Frontal cortex (tissue), 4 donors: ENCODE results near the gene PKHD1. TPM values are rescaled to one million over a fixed set of nuclear protein-coding genes. Genes with fewer than 3 reads are reported as not detected.
"Not testable (repeated sequence)": the region's sequence is repeated elsewhere in the genome, so short reads cannot be mapped to it uniquely, and the experiment has no call there.

Source experiments
- DNase-seq, 2 donors: peaks; one replicate each; pipeline ENCODE4 v3.0.0; 2012; ENCODE audit warnings: low spot score in 2 of 2
- FAIRE-seq: peaks from 2 replicates; lab custom pipeline; 2012; peaks lifted over from hg19 to GRCh38; lab: Jason Lieb, UNC
- total RNA-seq: library from RNA; depleted of rRNA; stranded (reverse); fragments of >200 nt; gene quantifications from one replicate; pipeline ENCODE4 v1.2.3, GENCODE V29; 2014
- donor health status: control.
- donor health status: control.
- donor health status: control.

PKHD1 gene
- total RNA-seq, 1 donor from 2014 or later: not detected

- FAIRE-seq (no peak), DNase-seq (no peak)
Observed at GRCh38 chr6:52009466-52010140, 77.8 kb downstream of the PKHD1 start.

GRCh38 chr6:52000064-52000463, 87.3 kb downstream of the PKHD1 start:
- DNase-seq: no peak
- no peak for FAIRE-seq

DNA sequence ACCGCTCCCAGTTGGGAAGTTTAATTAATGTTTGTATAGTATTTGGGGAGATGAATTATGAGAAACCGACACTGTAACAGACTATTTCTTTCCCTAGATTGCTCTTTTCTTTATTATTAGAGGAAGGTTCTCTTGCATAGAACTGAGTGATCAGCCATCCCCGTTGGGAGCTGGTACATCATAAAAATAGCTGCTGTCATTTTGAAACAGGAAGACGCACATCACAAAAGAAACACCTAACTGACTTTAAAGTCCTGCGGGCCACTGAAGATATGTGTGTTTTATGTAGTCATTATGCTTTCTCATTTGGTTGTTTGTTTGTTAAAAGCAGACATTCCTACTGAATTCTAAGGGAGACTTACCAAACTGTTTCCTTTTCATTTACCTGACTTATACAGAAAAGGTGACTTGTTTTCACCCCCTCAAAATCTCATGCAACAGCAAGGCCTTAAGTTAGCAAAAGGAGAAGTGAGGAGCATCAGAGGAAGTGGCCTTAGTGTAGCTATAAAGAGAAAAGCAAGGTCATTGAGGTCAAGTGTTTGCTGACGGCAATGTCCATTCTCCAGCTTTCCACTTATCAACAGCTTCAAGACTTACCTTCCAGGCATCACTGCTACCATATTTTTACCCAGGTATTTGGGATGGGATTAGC, 91.0 kb downstream of the PKHD1 start:
- FAIRE-seq (no peak), DNase-seq (no peak)

DNA sequence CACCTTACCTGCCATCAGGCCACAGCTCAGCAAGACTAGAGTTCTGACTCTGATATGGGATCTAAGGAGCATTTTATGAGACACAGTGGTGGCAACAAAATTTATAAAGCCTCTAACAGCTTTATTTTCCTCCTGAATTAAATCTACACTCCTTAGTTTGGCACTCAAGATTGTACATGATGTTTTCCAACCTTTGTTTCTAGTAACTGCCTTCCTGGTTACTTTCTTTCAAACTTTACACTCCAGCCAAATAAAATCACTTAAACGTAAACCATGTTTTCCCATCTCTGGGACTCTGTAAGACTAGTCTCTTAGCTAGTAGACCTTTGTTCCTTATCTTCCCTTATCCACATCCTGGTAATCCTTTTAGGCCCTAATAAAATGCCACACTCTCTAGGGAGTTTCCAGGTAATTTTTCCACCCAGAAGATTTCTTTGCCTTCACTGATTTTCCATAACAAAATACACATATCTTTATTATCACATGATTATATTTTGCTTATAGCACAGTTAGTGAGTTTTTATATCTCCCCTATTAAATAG, 92.1 kb downstream of the PKHD1 start:
- FAIRE-seq (no peak), DNase-seq (no peak)

- DNase-seq: no peak
- FAIRE-seq: no peak
Observed at GRCh38 chr6:51992876-51993275, 94.5 kb downstream of the PKHD1 start.

DNA sequence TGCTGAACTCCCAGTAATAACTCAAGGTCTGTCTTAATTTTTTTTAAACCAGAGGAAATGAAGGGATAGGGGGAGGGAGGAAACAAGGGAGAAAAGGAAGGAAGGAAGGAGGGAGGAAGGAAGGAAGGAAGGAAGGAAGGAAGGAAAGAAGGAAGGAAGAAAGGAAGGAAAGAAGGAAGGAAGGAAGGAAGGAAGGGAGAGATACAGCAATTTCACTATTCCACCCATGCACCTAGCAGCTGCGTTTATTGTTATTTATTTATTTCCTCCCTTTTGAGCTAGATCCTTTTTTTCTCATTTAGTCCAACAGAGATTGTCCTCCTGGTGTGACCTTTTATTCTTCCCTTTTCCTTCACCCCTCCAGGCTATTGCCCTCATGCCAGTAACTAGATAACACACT, 97.6 kb downstream of the PKHD1 start:
- FAIRE-seq (no peak), DNase-seq (no peak)

DNA sequence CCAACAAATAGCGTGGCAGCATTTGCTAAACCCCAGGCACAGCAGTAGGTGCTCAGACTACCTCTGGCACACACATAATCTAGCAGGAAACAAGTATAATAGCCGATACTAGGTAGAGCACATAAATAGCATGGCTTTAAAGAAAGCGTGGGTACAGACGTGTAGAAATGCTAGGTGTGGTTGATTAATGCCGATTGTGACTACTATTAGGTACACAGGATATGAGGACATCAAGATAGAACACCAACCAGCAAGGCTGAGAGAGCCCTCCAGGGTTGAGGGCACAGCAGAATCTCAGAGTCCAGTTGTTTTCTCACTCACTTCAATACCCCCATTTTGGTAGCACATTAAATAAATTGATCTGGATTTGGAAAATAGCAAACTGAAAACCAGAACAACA, 100.5 kb downstream of the PKHD1 start:
- FAIRE-seq: no peak
- no peak for DNase-seq

DNA sequence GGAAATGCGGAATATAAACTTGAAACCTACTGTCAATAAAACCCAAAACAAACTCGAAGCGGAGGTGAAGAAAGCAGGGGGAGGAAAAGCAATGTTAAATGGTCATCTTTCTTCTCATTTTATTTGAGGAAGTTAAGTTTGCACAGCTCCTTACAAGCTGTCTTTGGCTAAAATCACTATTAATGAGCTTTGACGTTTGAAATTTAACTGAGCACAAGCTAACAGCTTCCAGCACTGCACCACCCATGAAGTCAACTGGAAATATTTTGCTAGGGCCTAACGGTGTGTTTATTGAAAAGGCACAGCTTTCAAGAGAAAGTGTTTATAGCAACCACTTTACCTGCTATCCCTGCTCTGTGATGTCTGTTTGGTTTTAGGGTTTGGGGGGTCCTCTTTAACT, 103.8 kb downstream of the PKHD1 start:
- FAIRE-seq (no peak), DNase-seq (no peak)

DNA sequence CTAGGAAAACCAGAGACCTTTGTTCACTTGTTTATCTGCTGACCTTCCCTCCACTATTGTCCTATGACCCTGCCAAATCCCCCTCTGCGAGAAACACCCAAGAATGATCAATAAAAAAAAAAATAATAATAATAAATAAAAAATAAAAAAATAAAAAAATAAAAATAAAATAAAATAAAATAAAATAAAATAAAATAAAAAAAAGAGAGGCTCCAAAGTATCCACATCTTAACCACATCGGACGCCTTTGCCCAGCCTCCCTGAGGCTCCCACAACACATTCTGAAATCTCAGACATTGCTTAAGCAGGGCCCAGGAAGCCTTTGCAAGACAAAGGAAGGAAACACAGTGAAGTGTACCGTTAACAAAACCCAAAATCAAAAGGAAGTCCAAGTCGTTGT, 104.7 kb downstream of the PKHD1 start:
- not testable (repeated sequence) for DNase-seq, FAIRE-seq

GRCh38 chr6:51976374-51976773, 111.0 kb downstream of the PKHD1 start:
- DNase-seq (no peak), FAIRE-seq (no peak)

DNA sequence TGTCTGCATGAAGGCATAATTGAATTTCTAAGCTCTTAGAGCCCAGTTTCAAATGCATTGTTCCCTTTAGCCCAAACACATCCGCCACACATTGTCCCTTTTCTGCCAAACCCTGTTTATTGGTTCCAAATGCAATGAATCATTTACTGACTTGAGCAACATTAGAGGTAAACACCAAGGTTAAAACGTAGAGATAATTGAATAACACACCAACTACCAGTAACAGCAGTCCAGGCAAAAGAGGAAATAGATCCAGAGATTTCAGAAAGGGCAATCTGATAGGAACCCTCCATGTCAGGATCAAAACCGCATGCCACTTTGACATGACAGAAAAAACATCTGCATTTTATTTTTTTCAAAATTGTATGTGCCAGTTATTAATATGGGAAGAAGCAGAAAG, 114.8 kb downstream of the PKHD1 start:
- FAIRE-seq: no peak
- no peak for DNase-seq

DNA sequence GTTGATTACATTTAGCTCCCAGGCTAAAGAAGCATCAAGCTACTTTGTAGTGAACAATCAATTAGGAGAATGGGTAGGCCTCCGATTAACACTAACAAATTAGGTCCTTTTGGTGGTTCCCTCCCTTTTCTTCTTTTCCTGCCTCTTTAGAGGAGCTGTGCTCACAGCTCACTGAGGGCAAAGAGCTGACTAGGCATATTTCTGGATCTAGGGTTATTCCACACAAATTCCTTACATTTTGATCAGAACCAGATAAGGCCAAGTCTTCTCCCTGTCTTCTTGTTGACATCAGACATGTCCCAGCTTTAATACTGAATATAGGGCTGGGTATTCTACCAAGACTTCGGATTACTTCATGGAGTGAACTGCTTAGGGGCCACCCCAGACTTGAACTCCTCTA, 119.1 kb downstream of the PKHD1 start:
- DNase-seq: no peak
- no peak for FAIRE-seq

GRCh38 chr6:51965222-51965801, 122.1 kb downstream of the PKHD1 start:
- FAIRE-seq: no peak
- no peak for DNase-seq

DNA sequence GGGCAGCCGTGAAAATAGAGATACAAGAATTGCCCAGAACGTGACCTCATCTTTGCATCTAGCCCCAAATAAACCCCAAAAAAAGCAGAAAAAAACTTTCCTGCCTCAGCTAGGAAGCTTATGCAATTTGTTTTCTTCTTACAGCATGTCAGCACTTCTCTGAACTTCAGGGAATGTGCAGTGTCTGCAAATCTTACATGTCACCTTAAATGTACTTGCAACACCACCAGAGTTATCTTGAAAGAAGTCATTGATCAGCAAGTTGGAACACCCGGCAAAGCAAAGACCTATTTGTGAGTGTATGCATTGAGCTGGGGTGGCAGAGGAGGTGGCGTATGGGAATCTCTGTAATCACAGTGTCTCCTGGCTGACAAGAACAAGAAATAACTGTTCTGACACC, 123.4 kb downstream of the PKHD1 start:
- FAIRE-seq (no peak), DNase-seq (no peak)

GRCh38 chr6:51962354-51962753, 125.1 kb downstream of the PKHD1 start:
- FAIRE-seq: no peak

DNA sequence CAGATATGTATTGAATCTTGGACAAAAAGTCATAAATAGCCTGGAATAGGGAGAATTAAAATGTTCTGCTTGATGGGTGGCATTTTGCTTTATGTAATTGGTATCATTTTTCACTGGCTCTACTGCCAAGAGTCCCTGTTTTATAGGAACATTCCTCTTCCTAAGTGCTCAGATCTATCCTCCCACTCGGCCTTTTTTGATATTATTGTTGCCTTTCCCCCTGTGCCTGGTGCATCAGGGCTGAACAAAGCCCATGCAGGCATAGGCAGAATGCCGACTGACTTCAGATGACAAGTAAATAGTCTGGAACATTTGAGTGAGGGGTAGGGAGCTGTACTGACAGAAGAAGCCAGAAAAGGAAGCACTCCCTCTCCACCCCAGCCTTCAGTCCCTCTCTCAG, 127.0 kb downstream of the PKHD1 start:
- FAIRE-seq (no peak), DNase-seq (no peak)

More at GRCh38 chr6:51962354-51962753, 125.1 kb downstream of the PKHD1 start:
- no peak for DNase-seq

- DNase-seq (peak in 1 of 2 donors; percentile 10), FAIRE-seq (no peak)
Observed at GRCh38 chr6:51959744-51960383, 127.5 kb downstream of the PKHD1 start.

DNA sequence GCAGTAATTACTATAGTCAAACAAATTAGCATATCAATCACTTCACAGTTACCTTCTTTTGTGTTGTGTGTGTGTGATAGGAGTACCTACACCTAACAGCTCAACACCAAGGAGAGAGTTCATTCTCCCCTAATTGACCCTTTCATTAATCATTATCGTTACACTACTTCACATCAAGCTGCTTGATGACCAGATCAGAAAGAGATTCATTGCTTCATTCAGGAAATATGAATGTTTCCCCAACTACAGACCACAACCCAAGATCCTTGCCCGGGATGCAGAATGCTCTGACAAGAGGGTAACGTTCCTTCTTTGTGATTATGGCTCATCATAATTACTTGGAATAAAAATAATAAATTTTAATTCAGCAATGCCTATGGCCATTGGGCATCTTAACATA, 132.7 kb downstream of the PKHD1 start:
- no peak for FAIRE-seq

DNA sequence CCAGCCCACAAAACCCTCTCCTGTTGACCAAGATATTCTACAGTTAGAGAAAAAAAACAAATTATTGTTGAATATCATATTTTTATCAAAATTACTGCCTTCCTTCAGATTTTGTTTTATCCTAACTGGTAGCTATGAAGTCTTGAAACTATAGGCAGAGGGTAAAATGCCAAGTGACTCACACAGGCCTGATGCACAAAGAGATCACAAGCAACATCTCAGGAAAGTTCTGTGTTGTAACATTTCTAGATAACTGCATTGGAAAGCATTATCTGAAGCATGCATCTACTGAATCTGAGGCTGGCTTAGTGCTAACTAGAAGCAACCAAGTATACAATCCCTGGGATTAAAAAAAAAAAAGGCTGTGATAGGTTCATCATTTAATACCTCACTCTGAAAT, 134.2 kb downstream of the PKHD1 start:
- DNase-seq (no peak), FAIRE-seq (no peak)

More for the DNA sequence above, 132.7 kb downstream of the PKHD1 start:
- DNase-seq: no peak

GRCh38 chr6:51951924-51952323, 135.5 kb downstream of the PKHD1 start:
- DNase-seq: no peak
- no peak for FAIRE-seq

DNA sequence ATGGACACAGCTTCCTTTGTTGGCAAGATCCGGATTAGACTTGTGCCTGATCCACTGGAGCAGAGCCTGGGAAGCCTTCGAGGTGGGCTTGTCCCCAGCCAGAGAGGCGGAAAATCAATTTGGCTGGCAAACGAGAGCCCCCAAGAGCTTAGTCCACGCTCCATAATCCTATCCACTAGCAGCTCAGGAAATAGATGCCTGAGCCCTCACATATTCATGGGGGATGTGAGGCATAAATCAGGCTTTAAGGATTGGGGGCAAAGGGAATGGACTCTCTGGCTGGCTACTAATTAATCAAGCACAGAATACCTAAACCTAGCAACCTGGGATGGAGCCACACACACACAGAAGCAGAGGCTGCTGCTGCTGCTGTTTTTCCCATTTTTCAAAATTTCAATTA, 137.9 kb downstream of the PKHD1 start:
- DNase-seq (no peak), FAIRE-seq (no peak)
